Caco-2 (cell line): ENCODE measurements around the gene TAS2R30. TPM values are rescaled to one million over a fixed set of nuclear protein-coding genes. Genes with fewer than 3 reads are reported as not detected.
"Not testable (repeated sequence)": the region's sequence is repeated elsewhere in the genome, so short reads cannot be mapped to it uniquely, and the experiment has no call there.

ENCODE experiments used
- BruUV-seq: library from RNA; stranded (reverse); fragments of 400-500 nt; replicated peaks from 2 replicates; lab custom pipeline; 2021; lab: Mats Ljungman, UMichigan
- CTCF ChIA-PET: fragments of 300-600 bp; sonication (Branson Sonifier 250); formaldehyde crosslinking; loops from one replicate; lab custom pipeline; 2022; ENCODE audit warnings: antibody characterized with exemption; lab: Charles Lee
- POLR2A ChIA-PET: fragments of 300-600 bp; sonication (Branson Sonifier 250); formaldehyde crosslinking; loops from one replicate; lab custom pipeline; 2022; ENCODE audit warnings: antibody characterized with exemption; lab: Charles Lee
- DNase-seq, 2 experiments: peaks; one replicate each; pipeline versions ENCODE4 v3.0.0 to v3.0.0-alpha.2; 2020 to 2022
- H3K27me3 ChIP-seq: replicated peaks from 2 replicates; pipeline ENCODE4 v1.6.0; 2011; ENCODE audit warnings: low read length; ENCODE audit not compliant: control insufficient read depth, insufficient read depth
- H3K36me3 ChIP-seq: 2 replicates; pipeline ENCODE4 v1.5.1; 2011; ENCODE audit warnings: low read length; ENCODE audit not compliant: control insufficient read depth, insufficient read depth
- H3K4me1 ChIP-seq: fragments of 250-450 bp; sonication (Bioruptor Pico); 2 replicates; pipeline ENCODE4 v1.5.1; 2020; ENCODE audit warnings: mild to moderate bottlenecking
- H3K4me3 ChIP-seq: 2 replicates; pipeline ENCODE4 v1.5.1; 2011; ENCODE audit warnings: low read depth, mild to moderate bottlenecking, control low read depth, low read length
- H3K9me3 ChIP-seq: fragments of 250-450 bp; sonication (Bioruptor Pico); 2 replicates; pipeline ENCODE4 v1.5.1; 2020; ENCODE audit warnings: mild to moderate bottlenecking, moderate library complexity
- H3K27ac Mint-ChIP-seq: one replicate; pipeline ENCODE4 v1.8.0; 2022; ENCODE audit warnings: mixed read lengths; ENCODE audit not compliant: unreplicated experiment
- H3K27me3 Mint-ChIP-seq: one replicate; pipeline ENCODE4 v1.8.0; 2022; ENCODE audit warnings: mixed read lengths; ENCODE audit not compliant: insufficient read depth, unreplicated experiment
- H3K36me3 Mint-ChIP-seq: one replicate; pipeline ENCODE4 v1.8.0; 2022; ENCODE audit warnings: mild to moderate bottlenecking, mixed read lengths; ENCODE audit not compliant: insufficient read depth, unreplicated experiment
- H3K4me1 Mint-ChIP-seq: one replicate; pipeline ENCODE4 v1.8.0; 2022; ENCODE audit warnings: low read depth, mixed read lengths; ENCODE audit not compliant: unreplicated experiment
- H3K4me3 Mint-ChIP-seq: one replicate; pipeline ENCODE4 v1.8.0; 2022; ENCODE audit warnings: mild to moderate bottlenecking, moderate library complexity, mixed read lengths; ENCODE audit not compliant: unreplicated experiment
- H3K9me3 Mint-ChIP-seq: one replicate; pipeline ENCODE4 v1.8.0; 2022; ENCODE audit warnings: mixed read lengths; ENCODE audit not compliant: unreplicated experiment
- intact Hi-C: fragments of 100-400 bp; cut with micrococcal nuclease; formaldehyde crosslinking; loops from one replicate; pipeline ENCODE4 v1.10.0; 2022; ENCODE audit not compliant: unreplicated experiment
- total RNA-seq: library from RNA; stranded (reverse); gene quantifications from 2 replicates; pipeline ENCODE4 v1.2.3, GENCODE V29; 2022
- TF ChIP-seq, protein P1 (sequence below), 2 experiments: fragments of 200-600 bp in 1 of 2; IDR thresholded peaks; 1 replicate in 1 of 2; 2 replicates in 1 of 2; pipeline versions ENCODE4 v1.5.1 to v1.8.0; 2011 to 2022; ENCODE audit warnings: antibody characterized with exemption in 1 of 2, control low read depth in 1 of 2, inconsistent platforms in 1 of 2, low read depth in 1 of 2, low read length in 1 of 2, mild to moderate bottlenecking in 1 of 2, moderate library complexity in 1 of 2; ENCODE audit not compliant: insufficient read depth in 1 of 2, severe bottlenecking in 1 of 2, unreplicated experiment in 1 of 2

Gene TAS2R30
- total RNA-seq, 1 experiment from 2014 or later, result 3.8 TPM

DNA sequence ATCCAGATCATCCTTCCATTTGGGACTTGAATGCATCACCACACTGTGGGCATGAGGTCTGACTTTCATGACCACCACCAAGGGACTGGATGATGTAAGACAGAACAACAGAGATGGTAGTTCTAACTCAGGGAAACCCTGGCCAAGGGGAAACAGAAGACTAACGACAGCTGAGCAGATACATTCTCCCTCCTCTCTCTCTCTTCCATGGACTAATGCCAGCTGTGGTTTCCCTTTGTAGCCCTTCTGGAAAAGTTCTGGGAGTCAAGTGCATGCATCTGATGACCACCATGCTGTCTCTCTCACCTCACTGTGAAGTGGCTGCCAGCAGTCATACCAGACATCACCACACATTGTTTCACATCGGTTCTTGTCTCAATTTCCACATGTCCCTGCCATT lies 3.4 kb downstream of the TAS2R30 start:
- Mint-ChIP-seq H3K4me1 (peaks cover 8% of the 10 kb centered on the region), H3K27me3 (no peaks in the 10 kb centered on the region), H3K9me3 (no peaks in the 10 kb centered on the region), H3K4me3 (no peak overlapping the region), H3K27ac (peak overlapping the region; percentile 18), H3K36me3 (peaks cover 11% of the 10 kb centered on the region)
- Histone ChIP-seq H3K4me1 (peaks cover 7% of the 10 kb centered on the region; the same call in 1 of the 2 replicates), H3K27me3 (no peaks in the 10 kb centered on the region), H3K36me3 (no peaks in the 10 kb centered on the region), H3K9me3 (no peaks in the 10 kb centered on the region), H3K4me3 (no peak overlapping the region)
- TF ChIP-seq, protein P1, sequence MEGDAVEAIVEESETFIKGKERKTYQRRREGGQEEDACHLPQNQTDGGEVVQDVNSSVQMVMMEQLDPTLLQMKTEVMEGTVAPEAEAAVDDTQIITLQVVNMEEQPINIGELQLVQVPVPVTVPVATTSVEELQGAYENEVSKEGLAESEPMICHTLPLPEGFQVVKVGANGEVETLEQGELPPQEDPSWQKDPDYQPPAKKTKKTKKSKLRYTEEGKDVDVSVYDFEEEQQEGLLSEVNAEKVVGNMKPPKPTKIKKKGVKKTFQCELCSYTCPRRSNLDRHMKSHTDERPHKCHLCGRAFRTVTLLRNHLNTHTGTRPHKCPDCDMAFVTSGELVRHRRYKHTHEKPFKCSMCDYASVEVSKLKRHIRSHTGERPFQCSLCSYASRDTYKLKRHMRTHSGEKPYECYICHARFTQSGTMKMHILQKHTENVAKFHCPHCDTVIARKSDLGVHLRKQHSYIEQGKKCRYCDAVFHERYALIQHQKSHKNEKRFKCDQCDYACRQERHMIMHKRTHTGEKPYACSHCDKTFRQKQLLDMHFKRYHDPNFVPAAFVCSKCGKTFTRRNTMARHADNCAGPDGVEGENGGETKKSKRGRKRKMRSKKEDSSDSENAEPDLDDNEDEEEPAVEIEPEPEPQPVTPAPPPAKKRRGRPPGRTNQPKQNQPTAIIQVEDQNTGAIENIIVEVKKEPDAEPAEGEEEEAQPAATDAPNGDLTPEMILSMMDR (IDR thresholded peaks at IDR 0.05; ENCODE audit: insufficient read depth in 1 of 2, low read depth in 1 of 2, low read length in 1 of 2, severe bottlenecking in 1 of 2, unreplicated experiment in 1 of 2), result no peak
- DNase-seq, result no peak
- no TSS peak for BruUV-seq
- ChIA-PET CTCF (no interaction called here), POLR2A (no interaction called here)
- intact Hi-C loops, result no loop called here

DNA sequence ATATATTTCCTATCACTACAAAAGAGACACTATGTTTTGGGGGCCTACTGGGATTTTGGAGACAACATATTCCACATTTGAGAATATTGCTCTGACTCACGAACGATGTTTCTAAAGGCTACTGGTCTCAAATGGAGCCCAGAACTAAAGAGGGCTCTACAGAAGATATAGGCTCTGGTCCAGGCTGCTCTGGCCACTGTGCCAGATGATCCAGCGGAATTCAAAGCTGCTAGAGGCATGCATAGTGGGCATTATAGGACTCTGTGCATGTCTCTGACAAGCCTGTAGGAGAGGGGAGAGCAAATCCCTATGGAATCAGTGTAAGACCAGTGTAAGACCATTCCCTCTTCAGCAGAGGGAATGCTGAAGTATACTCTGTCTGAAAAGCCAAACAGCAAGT lies 4.1 kb downstream of the TAS2R30 start:
- peaks cover 8% of the 10 kb centered on the region for H3K4me1 Mint-ChIP-seq
- intact Hi-C loops, result no loop called here
- TF ChIP-seq, protein P1 (IDR thresholded peaks at IDR 0.05; ENCODE audit: insufficient read depth in 1 of 2, low read depth in 1 of 2, low read length in 1 of 2, severe bottlenecking in 1 of 2, unreplicated experiment in 1 of 2), result no peak
- H3K27me3 Mint-ChIP-seq, result no peaks in the 10 kb centered on the region
- H3K4me3 Mint-ChIP-seq, result no peak overlapping the region
- peaks cover 11% of the 10 kb centered on the region for H3K36me3 Mint-ChIP-seq
- H3K36me3 ChIP-seq, result no peaks in the 10 kb centered on the region
- BruUV-seq, result no TSS peak
- CTCF ChIA-PET, result no interaction called here
- H3K9me3 Mint-ChIP-seq, result no peaks in the 10 kb centered on the region
- no peaks in the 10 kb centered on the region for H3K27me3 ChIP-seq
- DNase-seq, result no peak
- H3K4me3 ChIP-seq, result no peak overlapping the region
- H3K9me3 ChIP-seq, result no peaks in the 10 kb centered on the region
- peaks cover 7% of the 10 kb centered on the region; the same call in 1 of the 2 replicates for H3K4me1 ChIP-seq
- POLR2A ChIA-PET, result no interaction called here
- no peak overlapping the region for H3K27ac Mint-ChIP-seq

DNA sequence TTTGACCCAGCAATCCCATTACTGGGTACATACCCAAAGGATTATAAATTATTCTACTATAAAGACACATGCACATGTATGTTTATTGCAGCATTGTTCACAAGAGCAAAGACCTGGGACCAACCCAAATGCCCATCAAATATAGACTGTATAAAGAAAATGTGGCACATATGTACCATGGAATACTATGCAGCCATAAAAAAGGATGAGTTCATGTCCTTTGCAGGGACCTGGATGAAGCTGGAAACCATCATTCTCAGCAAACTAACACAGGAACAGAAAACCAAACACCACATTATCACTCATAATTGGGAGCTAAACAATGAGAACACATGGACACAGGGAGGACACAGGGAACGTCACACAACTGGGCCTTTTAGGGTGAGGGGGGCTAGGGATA lies 20.3 kb downstream of the TAS2R30 start:
- H3K4me3 Mint-ChIP-seq, H3K4me1 Mint-ChIP-seq, H3K27me3 ChIP-seq, intact Hi-C loops, POLR2A ChIA-PET, H3K27ac Mint-ChIP-seq, DNase-seq, H3K4me1 ChIP-seq, H3K36me3 ChIP-seq, H3K4me3 ChIP-seq, BruUV-seq, H3K9me3 ChIP-seq, H3K27me3 Mint-ChIP-seq, CTCF ChIA-PET: not testable (repeated sequence)
- peaks cover 20% of the 10 kb centered on the region for H3K36me3 Mint-ChIP-seq
- H3K9me3 Mint-ChIP-seq, result peaks cover 71% of the 10 kb centered on the region

DNA sequence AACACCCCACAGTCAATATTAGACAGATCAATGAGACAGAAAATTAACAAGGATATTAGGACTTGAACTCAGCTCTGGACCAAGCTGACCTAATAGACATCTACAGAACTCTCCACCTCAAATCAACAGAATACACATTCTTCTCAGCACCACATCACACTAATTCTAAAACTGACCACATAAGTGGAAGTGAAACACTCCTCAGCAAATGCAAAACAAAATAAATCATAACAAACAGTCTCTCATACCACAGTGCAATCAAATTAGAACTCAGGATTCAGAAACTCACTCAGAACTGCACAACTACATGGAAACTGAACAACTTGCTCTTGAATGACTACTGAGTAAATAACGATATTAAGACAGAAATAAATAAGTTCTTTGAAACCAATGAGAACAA lies 23.2 kb downstream of the TAS2R30 start:
- Mint-ChIP-seq H3K36me3 (peaks cover 31% of the 10 kb centered on the region), H3K9me3 (peaks cover 73% of the 10 kb centered on the region)
- H3K4me3 Mint-ChIP-seq, H3K4me1 ChIP-seq, BruUV-seq, H3K27ac Mint-ChIP-seq, intact Hi-C loops, POLR2A ChIA-PET, H3K4me3 ChIP-seq, CTCF ChIA-PET, H3K9me3 ChIP-seq, H3K27me3 Mint-ChIP-seq, H3K27me3 ChIP-seq, H3K4me1 Mint-ChIP-seq, DNase-seq, H3K36me3 ChIP-seq: not testable (repeated sequence)
